D721Med (cell line): Measurements from ENCODE around the gene PRKG1.

Experiments
- DNase-seq: peaks from one replicate; pipeline ENCODE4 v3.0.0; 2011; ENCODE audit warnings: low spot score; ENCODE audit not compliant: insufficient read length
- FAIRE-seq: peaks from 2 replicates; lab custom pipeline; 2011; peaks lifted over from hg19 to GRCh38; lab: Jason Lieb, UNC
- CTCF ChIP-seq: IDR thresholded peaks from 2 replicates; pipeline ENCODE4 v1.5.1; 2012; ENCODE audit warnings: mild to moderate bottlenecking, control low read depth; ENCODE audit not compliant: insufficient read depth; ENCODE audit errors: missing control alignments

Gene PRKG1

GRCh38 chr10:51419196-51420093 is 345.2 kb downstream of the PRKG1 start:
- no peak for DNase-seq
- TF ChIP-seq CTCF = no peak
- no peak for FAIRE-seq

GRCh38 chr10:51421853-51422252 is 347.6 kb downstream of the PRKG1 start:
- DNase-seq (no peak), FAIRE-seq (no peak)
- no peak for TF ChIP-seq CTCF

- DNase-seq (no peak), FAIRE-seq (no peak)
- TF ChIP-seq CTCF = peak; percentile 57
Observed at GRCh38 chr10:51422311-51423120, 348.2 kb downstream of the PRKG1 start.

GRCh38 chr10:51423121-51423452 is 348.8 kb downstream of the PRKG1 start:
- FAIRE-seq (no peak), DNase-seq (no peak)
- no peak for TF ChIP-seq CTCF

- no peak for TF ChIP-seq CTCF
- no peak for DNase-seq
- FAIRE-seq = no peak
Observed at GRCh38 chr10:51425431-51425830, 351.1 kb downstream of the PRKG1 start.

GRCh38 chr10:51427758-51428157 is 353.5 kb downstream of the PRKG1 start:
- DNase-seq (no peak), FAIRE-seq (no peak)
- no peak for TF ChIP-seq CTCF
